GM19468 (cell line): Measurements from ENCODE around the gene C1QTNF8.

Source experiments
- ATAC-seq: cut with Tn5 transposase; IDR thresholded peaks from one replicate; pipeline ENCODE4 v1.9.1; 2021; ENCODE audit warnings: mild to moderate bottlenecking, moderate library complexity, moderate number of reproducible peaks; ENCODE audit not compliant: unreplicated experiment; ENCODE audit errors: extremely low read depth

The C1QTNF8 gene

DNA sequence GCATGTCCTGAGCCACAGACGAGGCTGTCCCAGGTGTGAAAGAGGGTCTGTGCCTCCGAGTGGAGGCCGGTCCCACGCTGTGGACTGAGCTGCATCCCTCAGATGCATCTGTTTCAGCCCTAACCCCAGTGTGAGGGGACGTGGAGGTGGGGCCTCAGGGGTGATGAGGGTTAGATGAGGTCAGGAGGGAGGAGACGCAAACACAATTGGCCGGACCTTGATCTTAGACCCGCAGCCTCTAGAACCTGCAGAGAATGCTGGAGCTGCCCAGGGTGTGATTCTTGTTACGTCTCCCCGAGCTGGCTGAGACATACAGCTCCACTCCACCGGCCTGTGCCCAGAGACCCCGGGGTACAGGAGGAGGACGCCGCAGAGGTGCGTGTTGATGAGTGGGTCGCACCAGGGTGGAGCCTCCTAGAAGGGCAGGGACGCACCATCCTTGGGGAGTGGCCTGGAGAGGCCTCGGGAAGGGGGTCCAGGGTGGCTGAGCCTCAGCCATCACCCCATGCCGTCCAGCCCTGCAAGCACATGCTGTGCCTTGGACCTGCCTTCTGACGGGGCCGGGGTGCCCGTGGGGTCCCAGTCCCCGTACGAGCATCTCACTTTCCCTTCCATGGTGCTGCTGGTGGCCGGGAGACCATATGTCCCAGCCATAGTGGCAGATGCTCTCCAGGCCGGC lies 16.6 kb upstream of the C1QTNF8 start:
- no peak for ATAC-seq

DNA sequence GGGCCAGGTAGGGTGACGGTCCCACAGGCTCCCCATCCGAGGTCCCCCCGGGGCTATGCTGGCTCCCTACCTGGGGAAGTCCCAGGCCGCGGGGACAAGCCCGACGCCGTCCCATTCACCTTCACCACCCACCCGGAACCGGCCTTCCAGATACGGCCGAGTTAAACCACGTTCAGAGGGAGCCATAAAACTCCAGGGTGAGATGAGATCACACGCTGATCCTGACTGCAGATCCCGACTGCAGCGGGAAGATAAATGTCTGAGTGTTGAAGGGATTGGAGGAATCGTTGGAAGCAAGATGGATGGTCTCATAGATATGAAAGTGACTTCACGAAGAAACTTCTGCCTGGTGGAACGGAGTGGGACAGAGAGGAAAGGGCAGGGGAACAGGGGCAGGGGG lies 13.6 kb upstream of the C1QTNF8 start:
- ATAC-seq: no peak

DNA sequence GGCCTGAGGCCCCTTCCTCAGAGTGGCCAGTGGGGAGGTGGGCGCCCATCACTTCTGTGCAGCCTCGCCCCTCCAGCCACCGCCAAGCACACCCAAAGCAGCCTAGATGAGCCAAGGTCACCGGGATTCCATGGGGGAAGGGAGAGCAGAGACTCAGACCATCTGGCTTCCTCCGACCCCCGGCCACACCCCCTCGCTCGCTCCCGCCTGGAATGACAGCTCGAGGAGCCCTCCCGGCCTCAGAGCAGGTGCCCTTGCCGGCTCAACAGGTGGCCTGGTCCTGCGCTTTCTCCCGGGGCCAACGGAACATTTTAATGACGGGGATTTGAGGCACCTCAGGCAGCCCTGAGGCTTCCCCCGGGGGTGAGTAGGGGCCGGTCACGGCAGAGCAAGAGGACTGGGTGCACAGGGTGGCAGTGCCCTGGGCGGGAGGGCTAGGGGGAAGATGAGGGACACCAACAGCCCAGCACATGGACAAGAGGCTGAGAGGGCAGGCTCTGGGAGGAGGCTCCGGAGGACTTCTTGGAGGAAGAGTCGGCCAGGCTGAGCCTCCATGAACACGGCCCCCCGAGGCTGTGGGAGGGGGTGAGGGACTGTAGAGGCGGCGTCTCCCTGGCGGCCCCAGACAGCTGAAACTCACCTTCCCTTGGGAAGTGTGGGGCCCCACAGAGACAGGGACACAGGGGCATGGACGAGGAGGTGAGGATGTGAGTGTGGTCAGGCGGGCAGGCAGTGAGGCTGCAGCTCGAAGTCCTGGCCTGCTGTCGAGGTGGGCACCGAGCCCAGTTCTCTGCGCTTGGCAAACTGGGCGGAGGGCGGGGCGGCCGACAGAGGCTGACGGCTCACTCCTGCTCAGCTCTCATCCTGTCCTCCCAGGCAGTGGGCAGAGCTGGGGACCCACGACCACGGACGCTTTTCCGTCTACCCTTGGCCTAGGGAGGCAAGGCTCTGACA lies 12.5 kb upstream of the C1QTNF8 start:
- no peak for ATAC-seq

DNA sequence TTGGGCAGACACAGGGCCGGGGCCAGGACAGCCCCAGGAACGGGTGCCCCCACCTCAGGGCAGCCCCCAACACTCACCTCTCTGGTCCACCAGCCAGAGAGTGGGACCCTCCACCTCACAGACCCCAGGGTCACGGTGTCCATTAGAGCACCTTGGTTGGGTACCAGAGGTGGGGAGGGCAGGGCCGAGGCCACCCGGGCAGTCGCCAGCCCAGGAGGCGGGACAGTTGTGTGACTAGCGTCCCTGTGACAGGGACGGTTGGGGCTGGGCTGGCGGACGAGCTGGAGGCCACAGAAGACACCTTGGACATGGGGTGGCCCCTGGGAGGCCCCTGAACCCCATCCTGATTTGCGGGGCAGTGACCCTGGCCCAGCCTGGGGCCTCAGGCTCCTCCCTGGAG lies 11.7 kb upstream of the C1QTNF8 start:
- ATAC-seq: no peak

DNA sequence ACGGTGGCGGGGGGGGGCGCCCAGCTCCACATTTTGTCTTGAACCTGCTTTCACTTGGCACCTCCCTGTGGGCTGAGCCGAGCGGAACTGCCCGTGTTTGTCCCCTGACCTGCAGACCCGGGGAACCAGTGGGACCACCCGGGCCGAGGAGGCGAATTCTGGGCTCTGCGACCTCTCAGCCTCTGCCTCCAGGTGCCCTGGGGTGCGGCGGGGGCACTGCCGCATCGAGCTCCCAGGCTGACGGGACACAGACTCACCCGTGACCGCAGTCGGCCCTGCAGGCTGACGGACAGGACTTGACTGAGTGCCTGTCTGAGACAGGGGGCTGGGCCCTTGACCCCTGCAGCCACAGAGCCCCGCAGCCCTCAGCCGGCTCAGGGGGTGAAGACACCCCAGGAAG lies 11.1 kb upstream of the C1QTNF8 start:
- ATAC-seq: no peak

DNA sequence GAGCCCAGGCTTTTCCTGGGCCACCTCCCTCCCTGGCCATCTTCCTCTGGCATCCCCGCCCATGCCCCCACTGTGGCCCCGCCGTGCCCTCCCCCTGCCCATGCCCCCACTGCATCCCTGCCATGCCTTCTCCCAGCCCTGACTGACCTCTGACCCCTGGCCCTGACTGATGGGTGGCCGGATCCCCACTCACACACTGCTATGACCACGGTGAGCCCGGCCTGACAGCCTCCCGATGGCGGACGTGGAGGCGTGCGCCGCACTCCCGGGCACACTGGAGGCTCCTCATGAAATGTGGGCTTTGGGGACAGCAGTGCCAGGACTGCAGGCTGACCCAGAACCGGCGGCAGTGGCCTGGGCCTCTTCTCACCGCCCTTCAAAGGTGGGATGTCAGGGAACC lies 10.6 kb upstream of the C1QTNF8 start:
- no peak for ATAC-seq

DNA sequence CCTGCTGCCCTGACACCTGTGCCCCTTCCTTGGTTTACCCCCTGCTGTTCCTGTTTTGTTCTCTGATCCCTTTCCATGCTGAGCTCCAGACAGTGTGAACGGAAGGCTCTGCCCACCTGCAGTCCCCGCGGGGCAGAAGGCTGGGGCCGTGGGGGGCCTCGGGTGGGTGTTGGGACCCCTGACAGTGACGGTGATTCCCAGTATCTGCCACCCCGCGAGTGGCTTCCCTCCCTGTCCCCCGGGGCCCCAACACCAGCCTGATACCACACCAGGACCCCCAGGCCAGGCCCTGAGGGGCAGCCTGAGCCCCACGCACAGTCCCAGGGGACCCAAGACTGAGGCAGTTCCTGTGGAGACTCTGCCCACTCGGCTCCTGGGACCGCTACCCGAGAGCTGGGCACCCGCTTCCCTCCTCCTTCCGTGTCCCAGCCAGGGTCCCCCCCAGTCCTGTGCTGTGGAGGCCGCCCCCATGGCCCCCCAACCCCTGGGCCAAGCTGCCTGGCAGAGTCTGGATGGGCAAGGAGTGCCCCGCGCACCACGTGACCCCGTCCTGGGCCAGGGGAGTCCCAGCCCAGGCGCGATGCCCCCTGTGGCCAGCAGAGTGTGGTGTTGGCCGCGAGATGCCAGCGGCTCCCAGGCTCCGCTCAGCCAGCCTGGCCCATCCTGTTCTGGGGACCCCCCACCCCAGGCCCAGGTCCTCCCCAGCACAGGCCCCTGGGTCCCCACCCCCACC lies 10.0 kb upstream of the C1QTNF8 start:
- ATAC-seq: no peak

DNA sequence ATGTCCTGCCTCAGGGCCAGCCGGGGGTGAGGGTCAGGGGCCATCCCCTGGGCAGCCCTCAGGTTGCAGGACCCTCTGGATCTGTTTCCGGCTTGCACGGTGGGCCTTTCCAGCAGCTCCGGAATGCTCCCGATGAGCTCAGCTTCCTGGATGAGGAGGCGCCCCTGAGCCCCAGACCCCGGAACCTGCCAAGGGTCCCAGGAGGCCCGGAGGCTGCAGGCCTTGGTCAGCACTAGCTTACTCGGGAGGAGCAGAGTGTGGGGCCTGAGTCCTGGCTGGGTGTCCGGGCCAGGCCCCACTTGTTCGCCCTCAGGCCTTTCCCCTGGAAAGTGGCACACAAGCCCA lies 7.6 kb upstream of the C1QTNF8 start:
- ATAC-seq: no peak

DNA sequence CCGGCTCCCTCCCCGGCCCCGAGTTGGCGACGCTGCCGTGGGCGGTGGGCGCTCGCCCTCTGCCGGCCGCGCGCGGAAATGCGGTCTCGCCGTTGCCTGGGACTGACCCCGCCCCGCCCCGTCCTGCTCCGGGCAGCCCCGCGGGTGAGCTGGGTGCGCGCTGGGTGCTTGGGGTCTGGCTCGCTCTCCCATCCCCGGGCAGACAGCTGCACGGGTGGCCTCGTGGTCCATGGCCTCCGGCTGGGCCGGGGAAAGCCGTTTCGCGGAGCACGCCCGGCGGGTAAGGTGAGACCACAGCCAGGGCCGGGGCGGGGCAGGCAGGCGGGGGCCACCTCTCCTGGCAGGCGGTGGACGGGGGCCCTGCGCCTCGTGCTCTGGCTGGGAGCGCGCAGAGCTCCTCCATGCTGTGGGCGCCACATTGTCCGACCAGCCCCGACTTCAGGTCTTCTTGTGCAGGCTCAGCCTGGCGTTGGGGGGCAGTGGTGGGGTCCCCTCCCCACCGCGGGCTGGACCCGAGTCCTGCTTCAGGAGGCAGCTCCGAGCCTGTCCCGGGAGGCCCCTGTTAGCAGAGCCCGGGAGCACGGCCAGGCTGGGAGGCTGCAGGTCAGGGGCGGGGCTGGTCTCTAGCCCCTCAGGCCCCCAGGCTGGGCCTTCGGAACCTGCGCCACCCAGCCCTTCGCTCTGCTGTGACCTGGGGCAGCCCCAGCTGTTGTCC lies 7.0 kb upstream of the C1QTNF8 start:
- no peak for ATAC-seq

DNA sequence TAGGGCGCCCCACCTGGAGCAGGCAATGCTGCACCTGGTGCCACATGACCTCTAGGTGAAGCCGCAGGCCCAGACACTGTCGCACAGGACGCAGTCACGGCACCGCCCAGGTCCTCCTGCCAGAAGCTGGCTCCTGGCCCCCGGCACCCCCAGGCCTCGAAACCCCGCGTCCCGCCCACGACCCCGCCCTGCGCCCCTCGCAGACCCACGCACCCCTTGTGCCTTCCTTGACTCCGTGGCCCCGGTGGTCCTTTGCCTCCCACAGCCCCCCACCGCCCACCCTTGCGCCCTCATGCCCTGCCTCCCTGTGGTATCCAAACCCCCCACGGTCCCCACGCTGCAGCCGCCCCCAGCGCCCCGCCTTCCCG lies 6.3 kb upstream of the C1QTNF8 start:
- ATAC-seq: no peak

DNA sequence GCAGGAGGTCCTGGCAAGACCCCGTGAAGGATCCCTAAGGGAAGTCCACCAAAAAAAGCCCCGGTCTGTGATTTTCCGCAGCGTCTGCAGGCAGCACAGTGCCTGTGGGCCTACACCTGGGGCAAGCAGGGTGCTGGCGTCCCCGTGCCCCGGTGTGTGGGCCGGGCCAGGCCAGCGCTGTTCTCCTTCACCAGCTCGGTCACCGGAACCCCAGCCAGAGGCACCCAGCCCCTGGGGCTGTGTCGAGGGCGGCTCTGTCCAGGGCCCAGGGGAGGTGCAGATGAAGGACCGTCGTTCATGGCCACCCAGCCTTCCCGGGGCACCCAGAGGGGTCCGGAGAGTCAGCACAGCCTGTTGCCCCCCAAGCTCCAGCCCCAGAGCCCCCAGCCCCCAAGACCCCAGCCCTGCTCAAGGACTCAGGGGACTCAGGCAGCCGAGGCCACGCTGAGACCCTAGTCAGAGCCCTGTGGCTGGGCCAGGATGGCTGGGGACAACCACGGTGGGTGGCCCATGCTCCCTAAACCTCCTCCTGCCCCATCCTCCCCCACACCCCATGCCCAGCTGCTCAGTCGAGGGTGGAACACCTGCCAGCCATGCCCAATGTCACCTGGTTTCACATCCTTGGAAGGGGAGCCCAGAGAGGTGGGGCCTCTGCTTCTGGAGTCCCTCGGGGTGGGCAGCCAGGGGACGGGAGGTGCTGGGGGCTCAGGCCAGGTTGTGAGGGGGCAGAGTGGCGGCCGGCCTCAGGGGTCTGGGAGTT lies 5.7 kb upstream of the C1QTNF8 start:
- no peak for ATAC-seq

DNA sequence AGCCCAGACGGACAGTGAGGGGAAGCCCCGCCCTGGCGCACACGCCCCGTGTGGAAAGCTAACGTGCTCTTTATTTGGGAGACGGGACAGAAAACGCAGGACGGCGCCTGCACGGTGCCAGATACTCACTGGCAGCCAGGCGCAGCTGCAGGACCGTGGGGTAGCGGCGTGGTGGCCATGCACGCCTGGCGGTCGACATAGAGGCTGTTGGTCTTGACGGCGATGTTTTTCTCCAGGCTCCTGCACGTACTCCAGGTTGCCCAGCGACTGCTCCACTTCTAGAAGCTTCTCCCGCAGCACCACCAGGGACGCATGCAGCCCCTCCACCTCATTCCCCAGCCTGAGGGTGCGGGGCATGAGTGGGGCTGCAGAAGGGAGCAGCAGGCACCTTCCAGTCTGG lies 5.1 kb upstream of the C1QTNF8 start:
- ATAC-seq: no peak

DNA sequence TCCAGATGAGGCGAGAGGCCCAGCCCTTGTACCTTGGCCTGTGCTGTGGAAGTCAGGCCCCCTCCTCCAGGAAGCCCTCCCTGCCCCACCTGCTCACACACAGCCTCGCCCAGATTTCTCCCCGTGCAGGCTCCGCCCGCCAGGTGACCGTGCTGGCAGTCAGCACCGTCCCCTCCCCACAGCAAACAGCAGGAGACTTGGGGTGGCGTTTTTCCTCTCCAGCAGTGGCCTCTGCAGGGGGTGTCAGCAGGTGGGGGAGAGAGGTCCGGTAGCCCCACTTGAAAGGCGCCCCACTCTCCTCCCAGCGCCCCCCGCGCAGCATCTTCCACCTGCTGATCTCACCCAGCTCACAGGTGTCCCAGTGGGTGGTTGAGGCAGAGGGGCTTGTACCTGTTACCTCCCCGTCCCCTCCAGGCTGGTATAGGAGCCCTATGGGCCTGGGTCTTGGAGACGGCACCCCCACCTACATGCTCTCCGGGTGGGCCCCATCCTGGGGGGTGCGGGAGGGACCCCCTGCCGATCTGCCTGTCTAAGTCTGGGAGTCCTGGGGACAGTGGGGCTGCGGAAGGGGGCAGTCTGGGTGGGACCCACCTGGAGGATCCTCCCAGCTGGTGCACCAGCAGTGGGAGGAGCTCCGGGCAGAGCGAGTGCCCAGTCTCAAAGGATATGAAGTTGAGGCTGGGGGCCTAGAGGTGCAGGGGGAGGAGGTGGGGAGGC lies 4.2 kb upstream of the C1QTNF8 start:
- no peak for ATAC-seq

DNA sequence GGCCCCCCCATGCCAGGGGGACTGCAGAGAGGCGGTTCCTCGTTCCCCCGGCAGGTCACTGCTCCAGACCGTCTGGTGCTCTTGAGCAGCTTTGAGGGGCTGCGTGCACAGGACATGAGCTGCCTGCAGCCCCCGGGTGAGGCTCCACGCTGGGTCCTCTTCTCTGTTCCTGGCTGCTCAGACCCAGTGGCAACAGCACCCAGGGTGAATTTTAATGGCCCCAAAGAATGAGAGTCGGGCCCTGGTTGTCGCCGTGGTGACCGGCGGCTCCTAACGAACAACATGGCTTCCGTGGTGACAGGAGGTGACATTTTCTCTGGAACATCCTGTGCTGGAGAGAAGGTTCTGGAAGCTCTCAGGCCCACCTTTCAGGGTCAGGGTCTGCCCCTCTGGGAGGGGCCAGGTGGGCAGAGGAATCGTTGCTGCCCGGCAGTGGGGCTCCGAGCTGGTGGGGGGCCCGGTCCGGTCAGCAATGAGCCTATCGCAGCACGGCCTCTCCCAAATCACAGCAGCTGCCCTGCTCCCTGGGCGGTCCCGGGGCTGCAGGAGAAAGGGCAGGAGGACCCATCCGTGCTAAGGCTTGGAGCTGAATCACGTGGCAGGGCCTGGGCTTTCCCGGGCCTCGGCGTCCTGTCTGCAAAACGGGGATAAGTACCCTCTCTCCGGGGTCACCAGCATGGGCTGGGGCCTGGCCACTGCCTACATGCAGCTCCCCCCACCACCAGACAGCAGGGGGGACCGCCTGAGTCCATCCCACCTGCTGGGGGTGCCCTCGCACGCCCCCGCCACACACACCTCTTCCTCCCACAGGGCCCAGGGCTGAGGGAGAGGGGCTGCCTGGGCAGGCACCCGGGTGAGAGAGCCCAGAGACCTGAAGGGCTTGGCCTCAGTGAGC lies 3.4 kb upstream of the C1QTNF8 start:
- no peak for ATAC-seq

DNA sequence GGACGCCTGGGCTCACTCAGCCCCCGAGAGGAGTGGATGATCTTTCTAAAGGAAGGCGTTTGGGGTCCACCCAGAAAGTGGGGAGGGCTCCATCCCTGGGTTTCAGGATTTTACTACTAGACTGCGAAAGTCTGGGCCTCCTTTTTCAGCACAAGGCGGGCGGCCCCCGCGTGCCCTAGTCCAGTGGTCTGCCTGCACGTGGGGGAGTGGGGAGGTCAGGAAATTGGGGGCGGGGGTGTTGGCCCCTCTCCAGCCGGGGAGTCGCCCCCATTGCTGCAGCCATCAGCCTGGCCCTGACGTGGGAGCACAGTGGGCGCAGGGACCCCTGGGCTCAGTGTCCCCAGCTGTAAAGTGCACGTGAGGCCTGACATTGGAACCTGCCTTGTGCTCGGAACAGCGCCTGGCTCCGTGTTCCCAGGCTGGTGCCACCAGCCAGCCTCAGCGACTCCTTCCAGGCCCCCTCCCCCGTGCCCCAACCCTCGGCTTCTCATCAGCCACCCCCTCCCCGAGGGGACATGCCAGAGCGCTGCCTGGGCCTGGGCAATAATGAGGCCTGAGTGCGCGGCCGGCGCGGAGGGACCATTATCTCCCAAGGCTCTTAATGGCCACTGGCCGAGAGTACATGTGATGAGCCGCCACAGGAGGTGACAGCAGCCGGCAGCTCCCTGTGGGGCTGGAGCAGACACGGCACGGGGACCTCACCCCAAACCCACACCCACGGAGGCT lies 2.4 kb upstream of the C1QTNF8 start:
- ATAC-seq: no peak

DNA sequence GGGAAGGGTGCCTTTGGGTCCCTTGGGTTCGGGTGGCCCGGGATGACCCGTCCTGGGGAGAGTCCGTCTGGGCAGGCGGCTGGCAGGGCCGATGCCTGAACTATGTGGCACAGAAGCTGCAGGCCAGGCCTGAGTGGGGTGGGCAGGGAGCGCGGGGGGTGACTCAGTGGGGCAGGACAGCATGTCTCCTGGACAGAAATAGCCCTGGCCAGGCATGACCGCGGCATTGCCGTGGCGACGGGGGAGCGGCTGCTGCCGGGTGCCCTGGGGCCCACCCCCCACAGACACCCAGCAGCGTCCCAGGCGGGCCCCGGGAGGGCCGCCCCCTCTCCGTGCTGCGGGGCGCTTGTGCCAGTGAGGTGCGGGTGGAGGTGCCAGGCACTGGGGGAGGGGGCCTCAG lies 1.8 kb upstream of the C1QTNF8 start:
- ATAC-seq: no peak

DNA sequence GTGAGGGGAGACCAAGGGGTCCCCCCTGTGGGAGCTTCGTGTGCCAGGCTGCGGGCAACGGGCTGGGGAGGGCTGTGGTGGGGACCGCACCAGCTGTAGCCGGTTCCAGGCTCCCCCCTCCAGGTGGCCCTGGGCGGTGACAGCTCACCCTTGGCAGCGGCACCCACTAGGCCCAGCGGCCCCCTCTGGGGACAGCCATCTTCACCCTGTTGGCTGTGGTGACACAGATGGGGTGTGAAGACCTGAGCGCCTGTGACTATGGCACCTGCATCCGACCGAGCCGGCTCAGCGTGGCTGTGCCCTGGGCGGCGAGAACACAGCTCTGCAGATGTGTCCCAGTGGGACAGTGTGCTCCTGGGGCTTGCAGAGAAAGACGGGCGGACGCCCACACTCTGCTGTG lies 1.1 kb upstream of the C1QTNF8 start:
- ATAC-seq: no peak
